Stimulated activated CD4-positive, alpha-beta T cell treated with anti-CD3 and anti-CD28 coated beads, Interleukin-1b, Interleukin-23, amount 100 ng/mL, for 1 hour (primary cell): ENCODE data around the gene AHNAK.

Experiments
- DNase-seq, 2 donors: peaks; one replicate each; pipeline ENCODE4 v3.0.0-alpha.2; 2020; ENCODE audit warnings: low read depth in 2 of 2

The AHNAK gene

GRCh38 chr11:62497132-62497801 is 49.3 kb downstream of the AHNAK start:
- DNase-seq: no peak

- DNase-seq: no peak
Measured at GRCh38 chr11:62496676-62497075, 49.9 kb downstream of the AHNAK start.

- DNase-seq: no peak
Measured at GRCh38 chr11:62494246-62494645, 52.4 kb downstream of the AHNAK start.

GRCh38 chr11:62493801-62494200 is 52.8 kb downstream of the AHNAK start:
- DNase-seq: no peak

GRCh38 chr11:62492586-62492985 is 54.0 kb downstream of the AHNAK start:
- DNase-seq: no peak

- no peak for DNase-seq
Measured at GRCh38 chr11:62491571-62492329, 54.9 kb downstream of the AHNAK start.

- no peak for DNase-seq
Measured at GRCh38 chr11:62489204-62489603, 57.4 kb downstream of the AHNAK start.

GRCh38 chr11:62487738-62488551 is 58.7 kb downstream of the AHNAK start:
- no peak for DNase-seq

- DNase-seq: no peak
Measured at GRCh38 chr11:62487136-62487535, 59.5 kb downstream of the AHNAK start.

- no peak for DNase-seq
Measured at GRCh38 chr11:62484352-62484751, 62.3 kb downstream of the AHNAK start.

GRCh38 chr11:62482753-62483152 is 63.9 kb downstream of the AHNAK start:
- DNase-seq: no peak

- DNase-seq: no peak
Measured at GRCh38 chr11:62479631-62480201, 66.9 kb downstream of the AHNAK start.

- DNase-seq: no peak
Measured at GRCh38 chr11:62477927-62478326, 68.7 kb downstream of the AHNAK start.

- DNase-seq: no peak
Measured at GRCh38 chr11:62472063-62472884, 74.3 kb downstream of the AHNAK start.

GRCh38 chr11:62471603-62472002 is 75.0 kb downstream of the AHNAK start:
- no peak for DNase-seq

- no peak for DNase-seq
Measured at GRCh38 chr11:62468577-62468976, 78.0 kb downstream of the AHNAK start.

- no peak for DNase-seq
Measured at GRCh38 chr11:62466444-62466843, 80.2 kb downstream of the AHNAK start.

GRCh38 chr11:62464655-62465054 is 82.0 kb downstream of the AHNAK start:
- DNase-seq: no peak

GRCh38 chr11:62463121-62463542 is 83.5 kb downstream of the AHNAK start:
- DNase-seq: no peak

GRCh38 chr11:62462508-62462892 is 84.1 kb downstream of the AHNAK start:
- DNase-seq: no peak

GRCh38 chr11:62461740-62462507 is 84.7 kb downstream of the AHNAK start:
- DNase-seq: no peak
